Omental fat pad (tissue), 4 donors: ENCODE measurements around the gene DNAH3. TPM values are rescaled to one million over a fixed set of nuclear protein-coding genes. Genes with fewer than 3 reads are reported as not detected.

Experiments
- ATAC-seq: fragments of 150-250 bp; one replicate; pipeline ENCODE4 v1.9.1; 2016; ENCODE audit warnings: mild to moderate bottlenecking, moderate library complexity; ENCODE audit not compliant: low FRiP score
- DNase-seq: peaks from one replicate; pipeline ENCODE4 v3.0.0-alpha.2; 2019; ENCODE audit warnings: low spot score
- total RNA-seq, 4 donors: library from RNA; depleted of rRNA; stranded (reverse); fragments of >200 nt; gene quantifications; one replicate each; pipeline ENCODE4 v1.1.0, GENCODE V29; 2016
- TF ChIP-seq, protein P1 (sequence below), 3 donors: fragments of 450-650 bp; IDR thresholded peaks; one replicate each; pipeline ENCODE4 v1.5.1; 2016 to 2017; ENCODE audit warnings: antibody characterized with exemption in 3 of 3, mild to moderate bottlenecking in 3 of 3, moderate library complexity in 2 of 3

The DNAH3 gene
- total RNA-seq, 4 donors from 2014 or later = 0.12 TPM; not detected in 3

DNA sequence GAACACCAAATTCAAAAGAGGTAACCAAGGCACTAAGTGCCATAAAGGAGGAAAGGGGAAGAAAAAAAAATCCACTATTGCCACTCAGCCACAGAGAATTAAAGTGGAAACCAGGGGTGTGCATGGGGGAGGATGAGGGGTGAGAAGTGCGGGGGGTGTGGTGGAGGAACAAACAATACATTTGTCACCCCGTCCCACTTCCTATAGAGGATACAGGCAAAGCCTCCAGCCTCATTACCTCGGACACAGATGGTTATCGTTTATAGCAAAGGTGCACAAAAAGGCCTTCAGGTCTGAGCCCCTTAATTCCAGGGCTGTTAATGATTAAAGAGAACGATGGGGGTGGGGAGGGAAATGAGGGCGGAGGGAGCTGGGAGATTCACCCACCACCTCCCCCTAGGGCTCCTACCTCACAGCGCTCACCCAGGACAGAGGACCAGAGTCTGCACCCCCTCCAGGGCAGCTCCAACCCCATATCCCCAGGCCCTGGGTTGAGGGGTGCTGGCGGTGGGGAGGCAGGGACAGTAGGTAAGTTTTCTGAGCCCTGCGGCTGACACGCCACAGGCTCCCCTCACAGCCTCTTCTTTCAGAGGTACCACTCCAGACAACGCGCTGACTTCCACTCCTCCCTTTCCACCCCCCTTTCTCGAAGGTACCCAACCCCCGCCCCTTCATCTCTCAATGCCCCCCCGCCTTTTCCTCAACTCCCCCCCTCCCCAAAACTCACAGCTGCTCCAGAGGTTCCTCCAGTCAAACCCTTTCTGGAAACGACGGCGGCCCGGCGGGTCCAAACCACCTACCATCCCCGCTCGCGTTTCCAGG, 251.0 kb downstream of the DNAH3 start:
- TF ChIP-seq, protein P1, sequence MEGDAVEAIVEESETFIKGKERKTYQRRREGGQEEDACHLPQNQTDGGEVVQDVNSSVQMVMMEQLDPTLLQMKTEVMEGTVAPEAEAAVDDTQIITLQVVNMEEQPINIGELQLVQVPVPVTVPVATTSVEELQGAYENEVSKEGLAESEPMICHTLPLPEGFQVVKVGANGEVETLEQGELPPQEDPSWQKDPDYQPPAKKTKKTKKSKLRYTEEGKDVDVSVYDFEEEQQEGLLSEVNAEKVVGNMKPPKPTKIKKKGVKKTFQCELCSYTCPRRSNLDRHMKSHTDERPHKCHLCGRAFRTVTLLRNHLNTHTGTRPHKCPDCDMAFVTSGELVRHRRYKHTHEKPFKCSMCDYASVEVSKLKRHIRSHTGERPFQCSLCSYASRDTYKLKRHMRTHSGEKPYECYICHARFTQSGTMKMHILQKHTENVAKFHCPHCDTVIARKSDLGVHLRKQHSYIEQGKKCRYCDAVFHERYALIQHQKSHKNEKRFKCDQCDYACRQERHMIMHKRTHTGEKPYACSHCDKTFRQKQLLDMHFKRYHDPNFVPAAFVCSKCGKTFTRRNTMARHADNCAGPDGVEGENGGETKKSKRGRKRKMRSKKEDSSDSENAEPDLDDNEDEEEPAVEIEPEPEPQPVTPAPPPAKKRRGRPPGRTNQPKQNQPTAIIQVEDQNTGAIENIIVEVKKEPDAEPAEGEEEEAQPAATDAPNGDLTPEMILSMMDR (IDR thresholded peaks at IDR 0.05) = no peak
- DNase-seq (no peak), ATAC-seq (no peak)

DNA sequence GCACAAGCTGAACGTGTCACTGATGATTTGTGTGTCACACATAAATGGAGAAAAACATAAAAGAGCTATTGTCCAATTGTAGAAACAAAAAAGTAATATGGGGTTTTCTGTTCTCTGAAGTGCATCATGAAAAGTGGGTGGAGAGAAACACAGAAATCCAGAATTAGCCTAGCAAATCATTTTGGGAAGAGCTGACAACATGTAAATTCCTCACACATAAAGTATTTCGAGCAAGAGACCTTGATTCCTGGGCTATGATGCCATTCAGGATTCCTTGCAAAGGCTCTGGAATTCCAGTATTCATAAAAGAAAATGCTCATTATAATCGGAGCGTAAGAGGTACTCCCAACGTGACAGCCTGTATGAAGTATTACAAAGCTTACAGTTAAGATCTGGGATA, 251.6 kb downstream of the DNAH3 start:
- DNase-seq = no peak
- TF ChIP-seq, protein P1 (IDR thresholded peaks at IDR 0.05) = no peak
- no peak for ATAC-seq

DNA sequence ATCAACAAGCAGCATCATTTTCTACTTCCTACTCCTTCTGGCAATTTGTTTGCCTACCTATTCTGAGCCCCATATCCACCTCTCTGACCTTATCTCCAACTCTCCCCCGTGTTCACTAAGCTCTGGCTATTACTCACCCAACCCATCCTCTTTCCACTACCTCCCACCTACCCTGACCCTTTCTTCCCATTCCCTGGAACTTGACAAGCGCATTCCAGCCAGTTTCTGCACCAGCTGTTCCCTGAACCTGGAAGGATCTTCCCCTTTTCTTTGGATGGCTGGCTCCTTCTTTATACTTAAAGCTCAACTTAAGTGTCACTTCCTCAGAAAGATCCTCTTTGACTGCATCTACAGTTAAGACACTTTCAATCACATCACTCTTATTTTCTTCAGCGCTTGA, 252.7 kb downstream of the DNAH3 start:
- ATAC-seq = no peak
- TF ChIP-seq, protein P1 (IDR thresholded peaks at IDR 0.05) = no peak
- no peak for DNase-seq

DNA sequence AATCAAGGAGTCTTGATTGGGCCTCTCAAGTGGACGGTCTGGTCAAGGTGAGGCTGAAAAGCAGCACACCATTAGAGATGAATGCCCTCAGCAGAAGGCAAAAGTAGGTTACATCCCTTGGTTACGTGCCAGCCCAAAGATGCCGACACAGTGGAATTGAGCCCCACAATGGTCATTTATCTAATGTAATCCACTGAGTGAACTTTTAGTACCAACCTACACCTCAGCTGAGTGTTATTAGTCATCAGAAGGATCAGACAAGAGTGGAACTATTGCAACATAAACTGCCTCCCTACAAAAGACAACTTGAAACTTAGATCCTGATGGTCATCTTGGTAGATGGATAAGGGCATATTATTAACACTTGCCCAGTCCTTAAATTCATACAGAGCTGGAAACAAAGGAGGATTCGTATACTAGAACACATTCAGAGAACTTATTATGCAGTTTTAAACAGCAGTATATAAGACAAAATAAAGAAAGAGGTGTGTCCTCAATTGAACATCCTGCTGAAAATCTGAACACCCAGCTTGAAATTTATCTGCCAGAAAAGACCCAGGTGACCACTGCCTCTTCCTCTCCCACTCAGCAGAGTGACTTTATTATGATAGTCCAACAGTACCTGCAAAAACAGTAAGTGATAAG, 253.3 kb downstream of the DNAH3 start:
- peak; percentile 12 for ATAC-seq
- TF ChIP-seq, protein P1 (IDR thresholded peaks at IDR 0.05) = no peak
- DNase-seq = no peak

DNA sequence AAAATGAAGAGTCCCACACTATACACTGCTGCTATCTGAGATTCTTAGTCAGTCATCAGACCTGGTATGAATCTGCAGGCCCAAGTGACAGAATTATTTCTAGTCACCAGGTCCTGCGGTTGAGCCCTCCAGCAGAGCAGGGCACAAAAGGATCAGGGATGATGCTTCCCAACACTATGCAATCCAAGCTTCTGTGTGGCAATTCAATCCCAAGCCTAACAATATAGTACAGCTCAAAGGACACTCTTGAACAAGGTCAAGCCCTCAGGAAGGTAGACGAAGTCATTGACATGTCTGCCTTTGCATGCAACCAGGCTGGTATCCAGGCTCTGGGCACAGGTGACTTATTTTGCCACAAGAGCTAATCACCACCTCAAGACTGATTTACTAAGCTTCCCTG, 256.3 kb downstream of the DNAH3 start:
- DNase-seq (no peak), ATAC-seq (no peak)
- TF ChIP-seq, protein P1 (IDR thresholded peaks at IDR 0.05) = no peak

DNA sequence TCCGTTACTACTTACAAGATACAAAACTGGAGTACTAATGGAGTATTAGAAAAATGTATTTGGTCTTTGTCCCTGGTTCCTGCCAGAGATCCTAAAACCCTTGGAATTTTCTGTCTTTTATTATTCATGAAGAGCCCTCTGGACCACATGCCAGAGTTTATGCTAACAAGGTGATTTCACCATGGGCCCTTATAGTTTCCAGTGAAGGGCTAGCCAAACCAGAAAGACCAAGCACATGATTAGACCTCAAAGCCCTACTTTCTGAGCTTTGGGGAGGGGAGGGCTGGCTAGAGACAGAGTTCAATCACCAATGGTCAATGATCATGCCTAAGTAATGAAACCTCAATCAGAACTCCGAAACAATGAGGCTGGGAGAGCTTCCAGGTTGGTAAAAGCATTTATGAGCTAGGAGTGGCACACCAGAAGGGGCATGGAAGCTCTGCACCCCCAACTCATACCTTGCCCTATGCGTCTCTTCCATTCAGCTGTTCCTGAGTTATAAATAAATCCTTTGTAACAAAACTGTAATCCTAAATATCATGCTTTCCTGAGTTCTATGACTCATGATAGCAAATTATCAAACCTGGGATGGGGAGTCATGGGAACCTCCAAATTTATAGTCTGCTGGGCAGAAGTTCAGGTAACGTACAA, 260.9 kb downstream of the DNAH3 start:
- ATAC-seq (no peak), DNase-seq (no peak)
- TF ChIP-seq, protein P1 (IDR thresholded peaks at IDR 0.05) = no peak
